Naive B cell (primary cell): Measurements from ENCODE around the gene KANTR. TPM values are rescaled to one million over a fixed set of nuclear protein-coding genes. Genes with fewer than 3 reads are reported as not detected.
A peak's percentile ranks its signal among the peaks of the same experiment; 100 is the strongest.

Experiments
- ATAC-seq, 2 donors: fragments of 150-1000 bp; cut with Tn5 transposase; 2 replicates each; pipeline ENCODE4 v1.10.0; 2021; ENCODE audit warnings: low read depth in 2 of 2, mild to moderate bottlenecking in 2 of 2, moderate library complexity in 2 of 2
- DNase-seq: peaks from one replicate; pipeline ENCODE4 v3.0.0; 2022
- H3K27ac Mint-ChIP-seq, 6 donors: one replicate each; pipeline ENCODE4 v1.8.0; 2020 to 2022; ENCODE audit warnings: mild to moderate bottlenecking in 6 of 6, mixed read lengths in 6 of 6, moderate library complexity in 5 of 6, inconsistent platforms in 2 of 6
- H3K27me3 Mint-ChIP-seq, 3 donors: one replicate each; pipeline ENCODE4 v1.8.0; 2021 to 2022; ENCODE audit warnings: mixed read lengths in 3 of 3, mild to moderate bottlenecking in 1 of 3
- H3K36me3 Mint-ChIP-seq, 2 donors: one replicate each; pipeline ENCODE4 v1.8.0; 2020 to 2022; ENCODE audit warnings: mixed read lengths in 2 of 2, inconsistent platforms in 1 of 2, mild to moderate bottlenecking in 1 of 2
- H3K4me1 Mint-ChIP-seq, 3 donors: one replicate each; pipeline ENCODE4 v1.8.0; 2020 to 2022; ENCODE audit warnings: mixed read lengths in 3 of 3, inconsistent platforms in 1 of 3, mild to moderate bottlenecking in 1 of 3, moderate library complexity in 1 of 3
- H3K4me3 Mint-ChIP-seq, 8 donors: one replicate each; pipeline ENCODE4 v1.8.0; 2020 to 2022; ENCODE audit warnings: mild to moderate bottlenecking in 8 of 8, mixed read lengths in 8 of 8, moderate library complexity in 8 of 8, inconsistent platforms in 2 of 8
- H3K9me3 Mint-ChIP-seq, 7 donors: one replicate each; pipeline ENCODE4 v1.8.0; 2020 to 2022; ENCODE audit warnings: mixed read lengths in 7 of 7, mild to moderate bottlenecking in 5 of 7, inconsistent platforms in 2 of 7, moderate library complexity in 1 of 7
- polyA plus RNA-seq, 6 donors: library from polyadenylated mRNA; unstranded; fragments of 300-500 nt; fragmentation: Illumina TruSeq; gene quantifications; one replicate each; pipeline ENCODE4 v1.2.3, GENCODE V29; 2021; ENCODE audit warnings: low read depth in 6 of 6

KANTR gene
- polyA plus RNA-seq, 6 donors from 2014 or later = 1.2 to 3.8 (median 2.2) TPM; not detected in 1

DNA sequence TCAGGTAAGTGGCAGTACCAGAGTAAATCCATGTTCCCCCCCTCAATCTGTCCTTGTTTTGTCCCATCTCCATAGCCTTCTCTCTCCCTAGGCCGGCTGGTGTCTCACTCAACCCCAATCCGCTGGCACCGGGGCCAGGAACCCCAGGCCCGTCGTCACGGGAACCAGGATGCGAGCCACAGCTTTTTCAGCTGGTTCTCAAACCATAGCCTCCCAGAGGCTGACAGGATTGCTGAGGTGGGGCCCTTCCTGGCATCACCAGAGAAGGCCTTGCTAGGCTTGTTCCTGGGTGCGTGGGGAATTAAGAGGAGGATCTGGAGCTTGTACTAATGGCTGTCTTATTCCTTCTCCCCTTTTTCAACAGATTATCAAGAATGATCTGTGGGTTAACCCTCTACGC lies 9.1 kb upstream of the KANTR start:
- DNase-seq (no peak), ATAC-seq (no peak)
- no peaks in the 10 kb centered on the region for H3K9me3 Mint-ChIP-seq
- peaks cover 0 to 19% (median 0%) of the 10 kb centered on the region in 3 donors for H3K27me3 Mint-ChIP-seq
- peak overlapping the region in 2 of 6 donors; percentile 50 to 95 for H3K27ac Mint-ChIP-seq
- H3K4me1 Mint-ChIP-seq = peaks cover 44 to 54% (median 47%) of the 10 kb centered on the region in 3 donors
- H3K36me3 Mint-ChIP-seq = peaks cover 0 to 17% of the 10 kb centered on the region in 2 donors
- peak overlapping the region in 2 of 8 donors; percentile 57 to 95 for H3K4me3 Mint-ChIP-seq

DNA sequence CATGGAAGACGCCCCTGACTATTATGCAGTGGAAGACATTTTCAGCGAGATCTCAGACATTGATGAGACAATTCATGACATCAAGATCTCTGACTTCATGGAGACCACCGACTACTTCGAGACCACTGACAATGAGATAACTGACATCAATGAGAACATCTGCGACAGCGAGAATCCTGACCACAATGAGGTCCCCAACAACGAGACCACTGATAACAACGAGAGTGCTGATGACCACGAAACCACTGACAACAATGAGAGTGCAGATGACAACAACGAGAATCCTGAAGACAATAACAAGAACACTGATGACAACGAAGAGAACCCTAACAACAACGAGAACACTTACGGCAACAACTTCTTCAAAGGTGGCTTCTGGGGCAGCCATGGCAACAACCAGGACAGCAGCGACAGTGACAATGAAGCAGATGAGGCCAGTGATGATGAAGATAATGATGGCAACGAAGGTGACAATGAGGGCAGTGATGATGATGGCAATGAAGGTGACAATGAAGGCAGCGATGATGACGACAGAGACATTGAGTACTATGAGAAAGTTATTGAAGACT lies 8.2 kb upstream of the KANTR start:
- no peaks in the 10 kb centered on the region for H3K9me3 Mint-ChIP-seq
- H3K27me3 Mint-ChIP-seq = peaks cover 0 to 19% (median 0%) of the 10 kb centered on the region in 3 donors
- DNase-seq = no peak
- peak overlapping the region in 1 of 8 donors; percentile 95 for H3K4me3 Mint-ChIP-seq
- H3K27ac Mint-ChIP-seq = peak overlapping the region in 2 of 6 donors; percentile 75 to 95
- H3K36me3 Mint-ChIP-seq = peaks cover 0 to 17% of the 10 kb centered on the region in 2 donors
- peaks cover 40 to 50% (median 43%) of the 10 kb centered on the region in 3 donors for H3K4me1 Mint-ChIP-seq
- ATAC-seq = no peak

DNA sequence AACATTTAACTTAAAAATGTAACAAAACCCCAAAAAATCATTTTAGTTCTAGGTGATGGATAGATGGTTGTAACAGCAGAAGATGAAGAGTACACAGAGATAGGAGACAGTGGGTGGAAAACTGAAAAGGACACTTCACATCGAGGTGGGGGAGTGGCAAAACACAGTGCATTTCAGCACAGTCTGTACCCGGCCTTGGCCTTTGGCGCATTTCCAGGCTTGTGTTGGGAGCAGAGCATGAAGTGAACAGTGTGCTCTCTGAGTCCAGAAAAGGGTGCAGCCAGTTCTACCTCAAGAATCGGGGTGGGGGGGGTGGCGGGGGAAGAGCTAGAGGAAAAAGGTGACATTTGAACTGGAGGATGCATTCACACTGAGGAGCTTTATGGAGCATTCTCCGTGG lies 7.5 kb upstream of the KANTR start:
- Mint-ChIP-seq H3K4me3 (no peak overlapping the region), H3K27ac (peak overlapping the region in 2 of 6 donors; percentile 1 to 21)

DNA sequence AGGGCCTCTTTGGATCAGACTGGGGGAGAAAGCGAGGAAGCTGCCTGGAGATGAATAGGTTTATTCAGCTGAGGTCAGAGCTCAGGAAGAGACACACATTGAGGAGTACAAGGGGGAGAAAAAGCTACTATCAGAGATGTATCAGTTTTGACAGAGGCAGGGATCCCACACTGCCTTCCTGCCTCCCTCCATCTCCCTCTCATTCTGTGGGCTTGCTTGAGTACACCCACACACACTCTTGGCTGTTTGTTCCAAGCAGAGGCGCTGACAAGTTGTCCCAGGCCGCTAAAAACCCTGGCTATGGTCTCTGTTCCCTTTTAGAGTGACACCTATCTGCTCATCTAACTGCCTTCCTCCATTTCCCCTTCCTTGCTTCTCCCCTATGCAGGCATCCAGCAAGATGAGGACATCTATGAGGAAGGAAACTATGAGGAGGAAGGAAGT lies 6.5 kb upstream of the KANTR start:
- H3K27ac Mint-ChIP-seq = peak overlapping the region in 4 of 6 donors; percentile 59 to 95 (median 79)
- H3K27me3 Mint-ChIP-seq = peaks cover 0 to 18% (median 0%) of the 10 kb centered on the region in 3 donors
- ATAC-seq = no peak
- peak overlapping the region in 4 of 8 donors; percentile 2 to 70 (median 57) for H3K4me3 Mint-ChIP-seq
- peaks cover 32 to 47% (median 41%) of the 10 kb centered on the region in 3 donors for H3K4me1 Mint-ChIP-seq
- no peak for DNase-seq
- no peaks in the 10 kb centered on the region for H3K9me3 Mint-ChIP-seq
- H3K36me3 Mint-ChIP-seq = peaks cover 0 to 17% of the 10 kb centered on the region in 2 donors

More for the DNA sequence above, 7.5 kb upstream of the KANTR start:
- H3K36me3 Mint-ChIP-seq = peaks cover 0 to 17% of the 10 kb centered on the region in 2 donors
- H3K9me3 Mint-ChIP-seq = no peaks in the 10 kb centered on the region
- H3K4me1 Mint-ChIP-seq = peaks cover 37 to 47% (median 41%) of the 10 kb centered on the region in 3 donors
- peaks cover 0 to 19% (median 0%) of the 10 kb centered on the region in 3 donors for H3K27me3 Mint-ChIP-seq
- ATAC-seq = no peak
- DNase-seq = no peak

DNA sequence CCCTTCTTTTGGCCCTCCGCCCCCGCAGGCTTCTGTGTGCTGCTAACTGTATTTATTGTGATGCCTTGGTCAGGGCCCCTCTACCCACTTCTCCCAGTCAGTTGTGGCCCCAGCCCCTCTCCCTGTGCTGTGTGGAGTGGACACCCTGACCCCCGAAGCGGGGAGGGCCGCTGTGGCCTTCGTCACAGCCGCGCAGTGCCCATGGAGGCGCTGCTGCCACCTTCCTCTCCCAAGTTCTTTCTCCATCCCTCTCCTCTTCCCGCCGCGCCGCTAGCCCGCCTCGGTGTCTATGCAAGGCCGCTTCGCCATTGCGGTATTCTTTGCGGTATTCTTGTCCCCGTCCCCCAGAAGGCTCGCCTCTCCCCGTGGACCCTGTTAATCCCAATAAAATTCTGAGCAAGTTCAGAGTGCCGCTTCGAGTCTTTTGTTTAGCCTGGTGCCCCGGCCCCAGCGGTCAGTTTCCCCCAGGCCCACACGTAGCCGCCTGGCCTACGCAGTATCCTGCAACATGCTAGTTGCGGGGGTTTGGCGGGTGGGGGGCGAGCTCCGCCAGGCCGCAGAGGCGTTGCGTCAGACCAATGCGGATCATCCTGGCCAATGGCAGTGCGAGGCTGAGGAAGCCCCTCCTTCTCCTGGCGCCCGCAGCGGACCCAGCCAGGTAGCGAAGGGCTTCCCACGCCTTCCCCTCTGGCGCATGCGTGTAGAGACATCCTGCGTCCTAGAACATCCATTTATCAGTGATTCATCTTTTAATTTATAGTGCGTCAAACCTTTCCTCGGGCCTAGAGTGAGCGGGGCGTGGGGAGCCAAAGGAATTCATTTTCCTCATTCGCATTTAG lies 5.6 kb upstream of the KANTR start:
- peak overlapping the region; percentile 94 to 99 (median 96) for H3K27ac Mint-ChIP-seq
- H3K36me3 Mint-ChIP-seq = peaks cover 0 to 17% of the 10 kb centered on the region in 2 donors
- H3K4me3 Mint-ChIP-seq = peak overlapping the region; percentile 91 to 97 (median 94)
- peaks cover 0 to 9% (median 0%) of the 10 kb centered on the region in 3 donors for H3K27me3 Mint-ChIP-seq
- ATAC-seq (peak; percentile 78 to 79), DNase-seq (peak; percentile 70)
- H3K4me1 Mint-ChIP-seq = peaks cover 29 to 39% (median 34%) of the 10 kb centered on the region in 3 donors
- H3K9me3 Mint-ChIP-seq = no peaks in the 10 kb centered on the region

DNA sequence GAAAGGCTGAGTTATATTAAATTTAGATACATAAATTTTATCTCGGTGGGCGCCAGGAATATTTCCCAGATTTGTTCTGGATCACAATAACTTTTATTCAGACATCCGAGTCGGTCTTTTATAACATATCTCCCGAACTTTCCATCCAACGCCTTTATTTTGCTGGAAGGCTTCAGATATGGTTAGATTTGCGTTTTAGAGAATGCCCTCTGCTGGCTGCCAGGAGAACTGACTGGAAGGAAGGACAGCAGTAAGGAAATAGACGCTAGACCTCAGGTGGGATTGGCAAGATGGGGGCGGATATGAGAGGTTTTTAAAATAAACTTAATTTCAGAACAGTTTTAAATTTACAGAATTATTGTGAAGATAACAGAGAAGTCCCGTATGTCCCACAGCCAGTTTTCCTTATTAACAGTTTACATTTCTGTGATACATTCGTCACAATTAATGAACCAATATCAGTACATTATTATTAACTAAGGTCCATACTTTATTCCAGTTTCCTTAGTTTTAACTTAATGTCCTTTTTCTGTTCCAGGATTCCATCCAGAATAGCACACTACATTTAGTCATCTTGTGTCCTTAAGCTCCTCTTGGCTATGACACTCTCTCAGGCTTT lies 4.6 kb upstream of the KANTR start:
- H3K9me3 Mint-ChIP-seq = no peaks in the 10 kb centered on the region
- peaks cover 0 to 7% (median 0%) of the 10 kb centered on the region in 3 donors for H3K27me3 Mint-ChIP-seq
- ATAC-seq (no peak), DNase-seq (peak; percentile 36)
- peak overlapping the region; percentile 91 to 97 (median 94) for H3K4me3 Mint-ChIP-seq
- peaks cover 0 to 17% of the 10 kb centered on the region in 2 donors for H3K36me3 Mint-ChIP-seq
- H3K27ac Mint-ChIP-seq = peak overlapping the region; percentile 60 to 99 (median 94)
- peaks cover 23 to 29% (median 27%) of the 10 kb centered on the region in 3 donors for H3K4me1 Mint-ChIP-seq

DNA sequence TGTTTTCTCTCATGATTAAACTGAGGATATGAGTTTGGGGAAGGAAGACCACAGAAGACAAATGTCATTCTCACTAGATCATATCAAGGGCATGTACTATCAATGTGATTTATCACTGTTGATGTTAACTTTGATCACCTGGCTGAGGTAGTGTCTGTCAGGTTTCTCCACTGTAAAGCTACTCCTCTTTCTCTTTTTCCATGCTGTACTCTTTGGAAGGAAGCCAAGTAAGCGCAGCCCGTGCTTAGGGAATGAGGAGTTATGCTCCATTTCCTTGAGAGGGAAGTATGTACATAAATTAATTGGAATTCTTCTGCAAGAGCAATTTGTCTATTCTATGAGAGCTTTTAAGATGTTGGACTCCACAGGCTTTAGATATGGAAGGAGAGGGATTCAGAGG lies 4.0 kb upstream of the KANTR start:
- H3K9me3 Mint-ChIP-seq = no peaks in the 10 kb centered on the region
- H3K36me3 Mint-ChIP-seq = peaks cover 0 to 14% of the 10 kb centered on the region in 2 donors
- H3K27me3 Mint-ChIP-seq = peaks cover 0 to 7% (median 0%) of the 10 kb centered on the region in 3 donors
- H3K27ac Mint-ChIP-seq = no peak overlapping the region
- peaks cover 23 to 31% (median 28%) of the 10 kb centered on the region in 3 donors for H3K4me1 Mint-ChIP-seq
- DNase-seq (no peak), ATAC-seq (no peak)
- H3K4me3 Mint-ChIP-seq = peak overlapping the region in 1 of 8 donors; percentile 94

DNA sequence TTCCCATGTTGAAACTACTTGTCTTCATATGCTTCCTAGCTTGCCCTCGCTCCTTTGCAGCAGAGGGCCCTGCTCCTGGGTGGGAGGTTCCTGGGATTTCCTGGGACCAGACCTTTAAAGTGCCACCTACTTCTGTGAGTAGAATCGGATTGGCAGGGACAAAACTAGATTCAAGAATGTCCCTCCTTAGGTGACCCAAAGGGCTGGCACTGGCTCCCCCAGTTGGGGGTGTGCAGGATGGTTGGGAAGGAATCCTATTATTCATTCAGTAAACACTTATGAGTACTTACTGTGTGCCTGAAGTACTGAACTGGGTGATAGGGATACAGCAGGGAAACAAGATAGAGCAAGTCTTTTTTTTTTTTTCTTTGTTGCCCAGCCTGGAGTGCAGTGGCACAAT lies 2.6 kb upstream of the KANTR start:
- Mint-ChIP-seq H3K4me3 (no peak overlapping the region), H3K27me3 (peaks cover 0 to 1% (median 0%) of the 10 kb centered on the region in 3 donors), H3K4me1 (peaks cover 17 to 32% (median 23%) of the 10 kb centered on the region in 3 donors), H3K9me3 (no peaks in the 10 kb centered on the region), H3K36me3 (no peaks in the 10 kb centered on the region), H3K27ac (no peak overlapping the region)
- ATAC-seq (no peak), DNase-seq (no peak)

DNA sequence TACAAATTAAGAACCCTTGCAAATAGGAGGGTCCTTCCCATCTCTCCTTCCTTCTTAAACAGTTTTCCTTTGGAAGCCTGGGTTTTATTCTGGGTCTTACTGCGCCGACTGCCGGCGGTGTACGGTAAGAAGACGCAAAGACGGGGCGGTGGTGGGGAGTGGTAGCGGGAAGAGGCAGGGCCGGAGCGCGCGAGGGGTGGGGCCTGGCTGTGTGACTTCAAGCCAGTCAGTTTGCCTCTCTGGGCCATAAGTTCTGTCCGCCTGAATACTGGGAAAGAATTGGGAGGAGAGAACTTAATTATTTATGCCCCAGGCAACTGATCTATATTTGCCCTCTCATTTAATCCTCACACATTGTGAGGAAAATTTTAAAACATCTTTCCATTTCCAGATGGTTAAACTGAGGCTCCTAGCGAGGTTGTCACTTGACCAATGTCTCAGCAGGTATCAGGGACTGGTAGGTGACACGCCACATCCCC lies 726 bp upstream of the KANTR start:
- H3K27ac Mint-ChIP-seq = peak overlapping the region in 4 of 6 donors; percentile 53 to 95 (median 90)
- no peaks in the 10 kb centered on the region for H3K27me3 Mint-ChIP-seq
- H3K4me1 Mint-ChIP-seq = peaks cover 15 to 21% (median 19%) of the 10 kb centered on the region in 3 donors
- peak; percentile 52 to 53 for ATAC-seq
- no peaks in the 10 kb centered on the region for H3K9me3 Mint-ChIP-seq
- H3K36me3 Mint-ChIP-seq = no peaks in the 10 kb centered on the region
- DNase-seq = peak; percentile 54
- H3K4me3 Mint-ChIP-seq = peak overlapping the region; percentile 82 to 96 (median 91)

DNA sequence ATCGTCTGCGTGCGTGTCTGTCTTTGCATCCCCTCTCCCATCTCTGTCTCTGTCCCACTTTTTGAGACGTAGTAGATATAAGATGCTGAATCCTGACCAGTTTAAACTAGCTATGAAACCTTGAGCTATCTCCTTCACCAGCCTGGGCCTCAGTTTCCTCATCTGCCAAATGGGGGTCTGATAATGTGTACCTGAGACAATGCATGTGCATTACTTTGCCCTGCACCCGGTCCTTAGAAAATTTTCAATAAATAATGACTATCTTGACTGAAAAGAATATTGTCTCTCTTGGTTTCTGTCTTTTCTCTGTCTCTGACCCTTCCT lies 602 bp downstream of the KANTR start:
- peaks cover 4 to 11% (median 10%) of the 10 kb centered on the region in 3 donors for H3K4me1 Mint-ChIP-seq
- DNase-seq (no peak), ATAC-seq (no peak)
- peak overlapping the region in 5 of 6 donors; percentile 58 to 95 (median 88) for H3K27ac Mint-ChIP-seq
- H3K36me3 Mint-ChIP-seq = no peaks in the 10 kb centered on the region
- no peaks in the 10 kb centered on the region for H3K27me3 Mint-ChIP-seq
- no peaks in the 10 kb centered on the region for H3K9me3 Mint-ChIP-seq
- peak overlapping the region; percentile 82 to 96 (median 91) for H3K4me3 Mint-ChIP-seq

DNA sequence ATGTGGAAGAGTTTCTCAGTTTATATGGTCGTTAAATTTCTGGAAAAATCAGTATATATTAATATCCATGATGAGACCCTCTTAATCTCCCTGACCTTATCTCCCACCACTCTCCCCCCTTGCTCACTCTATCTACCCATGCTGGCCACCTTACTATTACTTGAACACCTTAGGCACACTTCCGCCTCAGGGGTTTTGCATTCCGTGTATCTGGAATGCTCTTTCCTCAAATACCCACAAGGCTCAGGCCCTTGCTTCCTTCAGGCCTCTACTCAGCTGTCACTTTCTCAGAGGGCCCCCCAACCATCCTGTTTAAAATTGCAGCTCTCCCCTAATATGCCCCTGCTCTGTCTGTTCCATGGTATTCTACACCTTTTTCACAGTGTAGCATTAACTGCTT lies 1.9 kb downstream of the KANTR start:
- H3K4me1 Mint-ChIP-seq = peaks cover 4 to 11% (median 10%) of the 10 kb centered on the region in 3 donors
- H3K9me3 Mint-ChIP-seq = no peaks in the 10 kb centered on the region
- H3K27ac Mint-ChIP-seq = no peak overlapping the region
- ATAC-seq (no peak), DNase-seq (no peak)
- no peaks in the 10 kb centered on the region for H3K36me3 Mint-ChIP-seq
- H3K27me3 Mint-ChIP-seq = no peaks in the 10 kb centered on the region
- peak overlapping the region in 2 of 8 donors; percentile 20 to 80 for H3K4me3 Mint-ChIP-seq

DNA sequence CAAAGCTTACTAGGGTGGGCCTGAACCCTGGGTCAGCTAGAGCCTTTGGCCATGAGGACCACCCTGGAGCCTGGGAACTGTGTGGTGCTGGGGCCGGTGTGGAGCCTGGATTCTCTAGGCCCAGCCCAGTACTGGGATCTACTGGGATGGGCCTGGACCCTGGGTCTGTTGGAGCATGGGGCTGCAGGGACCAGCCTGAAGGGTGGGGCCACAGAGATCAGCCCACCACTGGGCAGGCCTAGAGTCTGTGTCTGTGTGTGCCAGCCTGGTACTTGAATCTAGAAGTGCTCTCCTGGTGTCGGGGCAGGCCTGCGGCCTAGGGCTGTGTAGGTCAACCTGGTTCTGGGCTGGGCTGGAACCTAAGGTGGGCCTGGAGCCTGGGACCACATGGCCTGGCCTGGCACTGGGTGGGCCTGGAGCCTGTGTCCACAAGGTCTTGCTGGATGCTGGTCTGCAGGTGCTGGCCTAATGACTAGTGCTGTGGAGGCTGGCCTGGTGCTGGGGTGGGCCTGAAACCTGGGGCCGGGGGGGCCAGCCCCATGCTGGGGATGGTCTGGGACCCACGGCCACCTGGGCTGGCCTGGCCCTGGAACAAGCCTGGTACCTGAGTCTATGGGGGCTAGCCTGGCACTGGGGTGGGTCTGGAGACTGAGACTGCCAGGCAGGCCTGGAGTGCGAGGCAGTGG lies 21.1 kb downstream of the KANTR start:
- Mint-ChIP-seq H3K4me3 (no peak overlapping the region), H3K27me3 (no peaks in the 10 kb centered on the region), H3K4me1 (peaks cover 0 to 11% (median 5%) of the 10 kb centered on the region in 3 donors), H3K9me3 (no peaks in the 10 kb centered on the region), H3K36me3 (peaks cover 0 to 8% of the 10 kb centered on the region in 2 donors), H3K27ac (peak overlapping the region in 1 of 6 donors; percentile 21)
- DNase-seq = no peak
- no peak for ATAC-seq

DNA sequence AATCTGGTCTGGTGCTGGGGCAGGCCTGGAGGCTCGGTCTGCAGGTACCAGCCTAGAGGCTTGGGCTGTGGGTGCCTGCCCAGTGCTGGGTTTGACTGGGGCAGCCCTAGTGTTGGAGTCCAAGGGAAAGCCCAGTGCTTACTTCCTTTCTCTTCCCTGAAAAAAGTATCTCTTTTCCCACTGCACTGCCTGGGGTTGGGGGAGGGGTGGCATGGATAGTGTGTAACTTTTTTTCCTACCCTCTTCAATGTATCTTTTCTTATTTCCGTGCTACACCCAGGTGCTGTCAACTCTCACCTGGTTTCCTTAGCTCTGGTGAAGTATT lies 21.6 kb downstream of the KANTR start:
- Mint-ChIP-seq H3K36me3 (peaks cover 0 to 8% of the 10 kb centered on the region in 2 donors), H3K4me3 (no peak overlapping the region), H3K4me1 (peaks cover 0 to 11% (median 5%) of the 10 kb centered on the region in 3 donors), H3K27me3 (no peaks in the 10 kb centered on the region), H3K9me3 (no peaks in the 10 kb centered on the region), H3K27ac (peak overlapping the region in 2 of 6 donors; percentile 11 to 90)
- DNase-seq (no peak), ATAC-seq (no peak)
